K562 (cell line): ENCODE data around the gene MINDY4. TPM values are rescaled to one million over a fixed set of nuclear protein-coding genes. Genes with fewer than 3 reads are reported as not detected.

Source experiments
- ATAC-seq: fragments of 200-7000 bp; cut with Tn5 transposase; 3 replicates; pipeline ENCODE4 v1.9.1; 2020; ENCODE audit warnings: moderate library complexity
- BruUV-seq: library from RNA; stranded (reverse); fragments of 400-500 nt; replicated peaks from 2 replicates; lab custom pipeline; 2021; lab: Mats Ljungman, UMichigan
- CTCF ChIA-PET: fragments of 300-600 bp; formaldehyde crosslinking; extraction: SDS; loops from one replicate; lab custom pipeline; 2021; ENCODE audit warnings: low intra/inter-chr PET ratio; lab: Yijun Ruan, JAX
- POLR2A ChIA-PET: fragments of 300-600, 350-650 bp; sonication (Branson Sonifier 250); formaldehyde crosslinking; extraction: SDS; loops from one replicate; lab custom pipeline; 2021; ENCODE audit warnings: antibody characterized with exemption, inconsistent platforms; lab: Yijun Ruan, JAX
- DNase-seq, 4 experiments: peaks; one replicate each; pipeline versions ENCODE4 v3.0.0 to v3.0.0-alpha.2; 2011 to 2018; ENCODE audit warnings: low spot score in 3 of 4, mixed read lengths in 3 of 4; ENCODE audit errors: extremely low read depth in 1 of 4
- FAIRE-seq: peaks from 2 replicates; lab custom pipeline; 2011; peaks lifted over from hg19 to GRCh38; lab: Jason Lieb, UNC
- H2AFZ ChIP-seq: 2 replicates; pipeline ENCODE4 v1.6.0; 2011; ENCODE audit warnings: low read depth, low read length, control low read depth, inconsistent platforms
- H3K27ac ChIP-seq: fragments of 200-600 bp; 3 replicates; pipeline ENCODE4 v1.8.0; 2011; ENCODE audit warnings: low read depth, mild to moderate bottlenecking, control low read depth, inconsistent platforms, low read length, moderate library complexity, mixed read lengths; ENCODE audit errors: extremely low read depth
- H3K27me3 ChIP-seq, 2 experiments: fragments of 300-600 bp in 1 of 2; 2 replicates in 1 of 2; 3 replicates in 1 of 2; pipeline versions ENCODE4 v1.6.0 to v1.8.0; 2011; ENCODE audit warnings: inconsistent platforms in 2 of 2, low read length in 2 of 2, mild to moderate bottlenecking in 1 of 2, mixed read lengths in 1 of 2, moderate library complexity in 1 of 2; ENCODE audit not compliant: control insufficient read depth in 2 of 2, insufficient read depth in 2 of 2
- H3K36me3 ChIP-seq: fragments of 300-600 bp; 3 replicates; pipeline ENCODE4 v1.8.0; 2011; ENCODE audit warnings: mild to moderate bottlenecking, low read length, inconsistent platforms; ENCODE audit not compliant: control insufficient read depth, insufficient read depth
- H3K4me1 ChIP-seq, 2 experiments: fragments of 200-600 bp in 1 of 2; replicated peaks in 1 of 2; 2 replicates in 1 of 2; 3 replicates in 1 of 2; pipeline versions ENCODE4 v1.5.1 to v1.8.0; 2011; ENCODE audit warnings: inconsistent platforms in 2 of 2, low read length in 2 of 2, mild to moderate bottlenecking in 1 of 2, mixed read lengths in 1 of 2, moderate library complexity in 1 of 2; ENCODE audit not compliant: control insufficient read depth in 2 of 2, insufficient read depth in 2 of 2
- H3K4me2 ChIP-seq: 2 replicates; pipeline ENCODE4 v1.6.1; 2011; ENCODE audit warnings: low read length, control low read depth, inconsistent platforms, mixed read lengths; ENCODE audit not compliant: insufficient read depth
- H3K4me3 ChIP-seq: fragments of 200-600 bp; sonication (generic), shearing (Covaris generic); 2 replicates; pipeline ENCODE4 v1.5.1; 2016; ENCODE audit warnings: control low read depth, inconsistent platforms
- H3K79me2 ChIP-seq: fragments of 200-600 bp; 3 replicates; pipeline ENCODE4 v1.8.0; 2011; ENCODE audit warnings: low read length, inconsistent platforms; ENCODE audit not compliant: control insufficient read depth, insufficient read depth
- H3K9ac ChIP-seq, 2 experiments: 2 replicates each; pipeline versions ENCODE4 v1.6.0 to v1.6.1; 2011; ENCODE audit warnings: low read depth in 2 of 2, low read length in 2 of 2, control low read depth in 1 of 2, inconsistent platforms in 1 of 2, mild to moderate bottlenecking in 1 of 2, mixed read lengths in 1 of 2; ENCODE audit not compliant: insufficient read depth in 1 of 2
- H3K9me1 ChIP-seq: one replicate; pipeline ENCODE4 v1.6.0; 2011; ENCODE audit warnings: inconsistent platforms, mild to moderate bottlenecking, low read length, moderate library complexity; ENCODE audit not compliant: control insufficient read depth, insufficient read depth
- H3K9me3 ChIP-seq: replicated peaks from 2 replicates; pipeline ENCODE4 v1.5.1; 2011; ENCODE audit warnings: low read depth, low read length, inconsistent platforms; ENCODE audit not compliant: control insufficient read depth, insufficient read depth
- H4K20me1 ChIP-seq: replicated peaks from 2 replicates; pipeline ENCODE4 v1.6.1; 2011; ENCODE audit warnings: low read length, inconsistent platforms, mixed read lengths; ENCODE audit not compliant: control insufficient read depth, insufficient read depth
- CAMTA2 ChIP-seq: fragments of 250-450 bp; sonication (Bioruptor Pico); conservative IDR thresholded peaks from 2 replicates; pipeline ENCODE4 v1.5.1; 2022
- CBFA2T2 ChIP-seq: fragments of 450-650 bp; conservative IDR thresholded peaks from 2 replicates; pipeline ENCODE4 v1.6.1; 2017; ENCODE audit warnings: mild to moderate bottlenecking
- ELF1 ChIP-seq: fragments of 200-800 bp; sonication (Bioruptor generic); IDR thresholded peaks from 2 replicates; pipeline ENCODE4 v1.6.1; 2016; ENCODE audit warnings: missing genetic modification characterization, missing compliant biosample characterization
- HLTF ChIP-seq: fragments of 450-650 bp; IDR thresholded peaks from 2 replicates; pipeline ENCODE4 v1.6.1; 2016
- HMG20A ChIP-seq: fragments of 450-650 bp; formaldehyde crosslinking; conservative IDR thresholded peaks from 2 replicates; pipeline ENCODE4 v1.4.0; 2020; ENCODE audit warnings: mild to moderate bottlenecking, mixed read lengths
- IRF2 ChIP-seq: sonication (generic); formaldehyde crosslinking; IDR thresholded peaks from 2 replicates; pipeline ENCODE4 v1.8.1; 2022; ENCODE audit warnings: mild to moderate bottlenecking, missing genetic modification reagents
- MTA2 ChIP-seq: fragments of 450-650 bp; IDR thresholded peaks from 2 replicates; pipeline ENCODE4 v1.6.1; 2016; ENCODE audit warnings: low read depth
- NFIC ChIP-seq: fragments of 450-650 bp; IDR thresholded peaks from 2 replicates; pipeline ENCODE4 v1.6.1; 2017; ENCODE audit warnings: mild to moderate bottlenecking, inconsistent platforms
- POLR3A ChIP-seq: IDR thresholded peaks from 2 replicates; pipeline ENCODE4 v1.6.1; 2011; ENCODE audit warnings: borderline replicate concordance, mild to moderate bottlenecking, moderate library complexity; ENCODE audit not compliant: insufficient read length, insufficient read depth; ENCODE audit errors: extremely low read depth
- SMC3 ChIP-seq: conservative IDR thresholded peaks from 2 replicates; pipeline ENCODE4 v1.6.1; 2011; ENCODE audit warnings: low read depth, low read length, improper control_type of control experiment; ENCODE audit not compliant: insufficient read depth
- STAG1 ChIP-seq: sonication (generic); formaldehyde crosslinking; IDR thresholded peaks from 2 replicates; pipeline ENCODE4 v1.5.0; 2020; ENCODE audit warnings: missing genetic modification reagents, borderline replicate concordance
- ZC3H11A ChIP-seq: IDR thresholded peaks from 2 replicates; pipeline ENCODE4 v1.6.1; 2012; ENCODE audit warnings: low read depth, low read length, improper control_type of control experiment
- ZNF239 ChIP-seq: fragments of 250-450 bp; sonication (Bioruptor Pico); IDR thresholded peaks from 2 replicates; pipeline ENCODE4 v1.4.0; 2020; ENCODE audit warnings: mild to moderate bottlenecking
- ZNF277 ChIP-seq: fragments of 250-450 bp; sonication (Bioruptor Pico); IDR thresholded peaks from 2 replicates; pipeline ENCODE4 v1.8.0; 2022; ENCODE audit warnings: inconsistent platforms, mild to moderate bottlenecking, moderate library complexity, borderline replicate concordance
- ZNF586 ChIP-seq: fragments of 450-650 bp; formaldehyde crosslinking; conservative IDR thresholded peaks from 2 replicates; pipeline ENCODE4 v1.4.0; 2020; ENCODE audit warnings: mild to moderate bottlenecking, moderate library complexity
- ZNF644 ChIP-seq: fragments of 200-800 bp; sonication (Bioruptor generic); IDR thresholded peaks from 2 replicates; pipeline ENCODE4 v1.6.1; 2016; ENCODE audit warnings: low read depth, missing genetic modification characterization, missing compliant biosample characterization
- WGBS: fragments of 100-300 bp; shearing (Covaris generic); methylation state at CpG from one replicate; pipeline ENCODE4 v1.1.6; 2016; ENCODE audit warnings: low coverage, mixed read lengths; ENCODE audit not compliant: insufficient coverage; ENCODE audit errors: missing lambda C conversion rate; 5-methylcytosine and 5-hydroxymethylcytosine counted together
- in situ Hi-C: fragments of 300-500 bp; cut with MboI; formaldehyde crosslinking; loops from 4 replicates; pipeline ENCODE4 v1.15.0; 2018; ENCODE audit warnings: inconsistent platforms, mixed read lengths
- intact Hi-C: fragments of 100-400 bp; cut with micrococcal nuclease; formaldehyde crosslinking; loops from 2 replicates; pipeline ENCODE4 v1.14.2; 2022
- polyA plus RNA-seq, 8 experiments: library from polyadenylated mRNA; depleted of rRNA in 4 of 8; stranded (reverse) in 5 of 8; unstranded in 3 of 8; fragments of >200 nt; fragmentation: Nextera tagmentation in 2 of 8; fragmentation: Illumina TruSeq in 1 of 8; extraction: Ambion mirVana in 2 of 8; extraction: Trizol in 1 of 8; gene quantifications; 2 replicates each; pipeline versions ENCODE4 v1.2.1 to v1.2.3, GENCODE V29; 2011 to 2014; ENCODE audit warnings: inconsistent platforms in 1 of 8, missing spikeins in 1 of 8
- total RNA-seq, 7 experiments: library from RNA; depleted of rRNA in 6 of 7; stranded (reverse); fragments of >200 nt in 6 of 7; fragmentation: Illumina TruSeq in 2 of 7; extraction: Trizol in 2 of 7; gene quantifications; 2 replicates each; pipeline versions ENCODE4 v1.2.1 to v1.2.3, GENCODE V29; 2011 to 2021; ENCODE audit warnings: low replicate concordance in 1 of 7
- TF ChIP-seq, protein P1 (sequence below): fragments of 450-650 bp; IDR thresholded peaks from 2 replicates; pipeline ENCODE4 v1.6.1; 2016
- TF ChIP-seq, protein P2 (sequence below): sonication (generic); formaldehyde crosslinking; IDR thresholded peaks from 2 replicates; pipeline ENCODE4 v1.9.0; 2022; ENCODE audit warnings: mild to moderate bottlenecking, missing genetic modification reagents
- TF ChIP-seq, protein P3 (sequence below): IDR thresholded peaks from 2 replicates; pipeline ENCODE4 v1.6.1; 2012; ENCODE audit warnings: low read depth, low read length, improper control_type of control experiment, borderline replicate concordance
- TF ChIP-seq, protein P4 (sequence below): sonication (generic); formaldehyde crosslinking; IDR thresholded peaks from 2 replicates; pipeline ENCODE4 v1.8.1; 2022; ENCODE audit warnings: missing genetic modification reagents

The MINDY4 gene
- total and polyA plus RNA-seq, 9 of the 15 experiments (the other 6 are each of a cell fraction or from before 2014, with no cell fraction given): 2.1 to 16.7 (median 11.0) TPM

DNA sequence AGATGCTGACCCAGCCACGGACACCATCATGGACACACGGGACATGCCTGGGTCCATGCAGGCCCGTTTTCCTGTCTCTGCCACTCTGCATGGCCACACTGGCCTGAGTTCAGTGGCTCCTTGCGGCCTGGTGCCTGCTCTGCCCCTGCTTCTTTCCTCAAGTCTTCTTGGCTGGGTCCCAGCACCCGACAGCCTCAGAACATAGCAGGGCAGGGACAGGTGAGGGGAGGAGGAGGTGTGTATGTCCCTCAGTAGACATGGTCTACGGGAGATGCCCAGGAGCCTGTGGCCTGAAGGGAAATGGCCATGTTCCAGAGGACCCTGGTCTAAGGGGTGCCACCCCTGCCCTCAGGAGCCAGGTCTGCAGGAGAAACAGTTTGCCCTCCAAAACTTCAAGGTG is 138.2 kb downstream of the MINDY4 start:
- in situ Hi-C loops: no loop called here
- H3K27ac ChIP-seq: no peak overlapping the region
- no peaks in the 10 kb centered on the region for H3K9me1 ChIP-seq
- no peak overlapping the region for H3K4me3 ChIP-seq
- WGBS: 71% methylated on average over 6 of the region's 6 CpGs
- DNase-seq: no peak
- H3K4me1 ChIP-seq: peaks cover 33 to 94% of the 10 kb centered on the region in 2 experiments
- ChIA-PET POLR2A (interaction anchor here (0.8 to 1.1 kb wide), 3 partner anchors 12 to 44 kb away, joined by 3 to 6 read pairs (median 3); no protein-coding TSS in a partner anchor), CTCF (no interaction called here)
- intact Hi-C loops: no loop called here
- no peaks in the 10 kb centered on the region; the same call in 2 of the 3 replicates for H3K79me2 ChIP-seq
- ATAC-seq: no peak
- no peaks in the 10 kb centered on the region for H3K27me3 ChIP-seq
- H3K9ac ChIP-seq: no peak overlapping the region; a peak in 1 of 4 replicates
- no peaks in the 10 kb centered on the region for H4K20me1 ChIP-seq
- no peak overlapping the region for H3K4me2 ChIP-seq
- H3K36me3 ChIP-seq: no peaks in the 10 kb centered on the region
- TF ChIP-seq ZNF644 (no peak), ZNF586 (CRISPR knock-in tag) (no peak), ZNF277 (no peak), SMC3 (no peak), NFIC (no peak), HMG20A (CRISPR knock-in tag) (no peak), POLR3A (no peak), HLTF (no peak), CAMTA2 (CRISPR knock-in tag) (no peak), IRF2 (no peak), ZNF239 (CRISPR knock-in tag) (no peak), STAG1 (CRISPR knock-in tag) (no peak), ZC3H11A (no peak), MTA2 (no peak), ELF1 (tag) (no peak), CBFA2T2 (no peak)
- TF ChIP-seq, protein P1, sequence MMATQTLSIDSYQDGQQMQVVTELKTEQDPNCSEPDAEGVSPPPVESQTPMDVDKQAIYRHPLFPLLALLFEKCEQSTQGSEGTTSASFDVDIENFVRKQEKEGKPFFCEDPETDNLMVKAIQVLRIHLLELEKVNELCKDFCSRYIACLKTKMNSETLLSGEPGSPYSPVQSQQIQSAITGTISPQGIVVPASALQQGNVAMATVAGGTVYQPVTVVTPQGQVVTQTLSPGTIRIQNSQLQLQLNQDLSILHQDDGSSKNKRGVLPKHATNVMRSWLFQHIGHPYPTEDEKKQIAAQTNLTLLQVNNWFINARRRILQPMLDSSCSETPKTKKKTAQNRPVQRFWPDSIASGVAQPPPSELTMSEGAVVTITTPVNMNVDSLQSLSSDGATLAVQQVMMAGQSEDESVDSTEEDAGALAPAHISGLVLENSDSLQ: no peak
- TF ChIP-seq, protein P2, sequence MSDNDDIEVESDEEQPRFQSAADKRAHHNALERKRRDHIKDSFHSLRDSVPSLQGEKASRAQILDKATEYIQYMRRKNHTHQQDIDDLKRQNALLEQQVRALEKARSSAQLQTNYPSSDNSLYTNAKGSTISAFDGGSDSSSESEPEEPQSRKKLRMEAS (CRISPR knock-in tag): no peak
- TF ChIP-seq, protein P3, sequence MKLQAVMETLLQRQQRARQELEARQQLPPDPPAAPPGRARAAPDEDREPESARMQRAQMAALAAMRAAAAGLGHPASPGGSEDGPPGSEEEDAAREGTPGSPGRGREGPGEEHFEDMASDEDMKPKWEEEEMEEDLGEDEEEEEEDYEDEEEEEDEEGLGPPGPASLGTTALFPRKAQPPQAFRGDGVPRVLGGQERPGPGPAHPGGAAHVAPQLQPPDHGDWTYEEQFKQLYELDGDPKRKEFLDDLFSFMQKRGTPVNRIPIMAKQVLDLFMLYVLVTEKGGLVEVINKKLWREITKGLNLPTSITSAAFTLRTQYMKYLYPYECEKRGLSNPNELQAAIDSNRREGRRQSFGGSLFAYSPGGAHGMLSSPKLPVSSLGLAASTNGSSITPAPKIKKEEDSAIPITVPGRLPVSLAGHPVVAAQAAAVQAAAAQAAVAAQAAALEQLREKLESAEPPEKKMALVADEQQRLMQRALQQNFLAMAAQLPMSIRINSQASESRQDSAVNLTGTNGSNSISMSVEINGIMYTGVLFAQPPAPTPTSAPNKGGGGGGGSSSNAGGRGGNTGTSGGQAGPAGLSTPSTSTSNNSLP: no peak
- TF ChIP-seq, protein P4, sequence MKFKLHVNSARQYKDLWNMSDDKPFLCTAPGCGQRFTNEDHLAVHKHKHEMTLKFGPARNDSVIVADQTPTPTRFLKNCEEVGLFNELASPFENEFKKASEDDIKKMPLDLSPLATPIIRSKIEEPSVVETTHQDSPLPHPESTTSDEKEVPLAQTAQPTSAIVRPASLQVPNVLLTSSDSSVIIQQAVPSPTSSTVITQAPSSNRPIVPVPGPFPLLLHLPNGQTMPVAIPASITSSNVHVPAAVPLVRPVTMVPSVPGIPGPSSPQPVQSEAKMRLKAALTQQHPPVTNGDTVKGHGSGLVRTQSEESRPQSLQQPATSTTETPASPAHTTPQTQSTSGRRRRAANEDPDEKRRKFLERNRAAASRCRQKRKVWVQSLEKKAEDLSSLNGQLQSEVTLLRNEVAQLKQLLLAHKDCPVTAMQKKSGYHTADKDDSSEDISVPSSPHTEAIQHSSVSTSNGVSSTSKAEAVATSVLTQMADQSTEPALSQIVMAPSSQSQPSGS (CRISPR knock-in tag): no peak
- BruUV-seq: no TSS peak
- H3K9me3 ChIP-seq: no peaks in the 10 kb centered on the region
- FAIRE-seq: no peak
- H2AFZ ChIP-seq: no peak overlapping the region
